Measurements from ENCODE around the gene ERICH4.

DNA sequence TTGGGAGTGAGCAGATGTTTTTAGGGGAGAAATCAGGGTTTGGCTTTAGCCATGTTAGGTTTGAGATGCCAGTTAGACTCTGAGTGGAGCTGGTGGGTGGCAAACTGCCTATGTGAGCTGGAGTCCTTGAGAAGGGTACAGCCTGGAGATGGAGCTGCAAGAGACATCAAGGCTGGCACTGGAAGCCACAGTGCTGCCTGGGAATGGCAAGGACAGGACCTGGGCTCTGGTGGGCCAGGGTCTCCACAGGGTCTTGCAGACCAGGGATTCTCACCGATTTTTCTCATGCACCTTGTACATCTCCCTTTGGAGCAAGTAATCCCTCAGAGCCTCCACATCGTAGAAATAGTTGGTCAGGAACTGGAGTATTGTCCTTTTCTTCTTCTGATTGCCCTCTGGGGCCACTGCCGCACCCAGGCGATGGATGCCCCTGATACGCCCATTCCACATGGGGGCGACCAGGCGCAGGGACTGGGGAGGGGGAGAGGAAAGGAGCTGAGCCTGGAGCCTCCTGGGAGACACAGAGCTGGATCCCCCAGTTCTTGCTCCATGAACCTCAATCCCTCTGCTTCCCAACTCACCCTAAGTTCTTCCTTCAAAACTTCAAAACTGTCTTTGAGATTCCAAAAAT is 4.9 kb upstream of the ERICH4 start:
- TF ChIP-seq ZBTB17 (CRISPR knock-in tag; IDR thresholded peaks at IDR 0.05) (no peak), KAT7 (CRISPR knock-in tag; IDR thresholded peaks at IDR 0.05; ENCODE audit: borderline replicate concordance) (no peak), CBX3 (IDR thresholded peaks at IDR 0.05; ENCODE audit: borderline replicate concordance in 1 of 2, low read length in 2 of 2) (no peak), ZNF224 (CRISPR knock-in tag; IDR thresholded peaks at IDR 0.05) (no peak), ZFX (CRISPR knock-in tag; IDR thresholded peaks at IDR 0.05) (no peak), PHTF2 (CRISPR knock-in tag; IDR thresholded peaks at IDR 0.05) (no peak), SMARCA4 (IDR thresholded peaks at IDR 0.05) (no peak)
- TF ChIP-seq, protein P1, sequence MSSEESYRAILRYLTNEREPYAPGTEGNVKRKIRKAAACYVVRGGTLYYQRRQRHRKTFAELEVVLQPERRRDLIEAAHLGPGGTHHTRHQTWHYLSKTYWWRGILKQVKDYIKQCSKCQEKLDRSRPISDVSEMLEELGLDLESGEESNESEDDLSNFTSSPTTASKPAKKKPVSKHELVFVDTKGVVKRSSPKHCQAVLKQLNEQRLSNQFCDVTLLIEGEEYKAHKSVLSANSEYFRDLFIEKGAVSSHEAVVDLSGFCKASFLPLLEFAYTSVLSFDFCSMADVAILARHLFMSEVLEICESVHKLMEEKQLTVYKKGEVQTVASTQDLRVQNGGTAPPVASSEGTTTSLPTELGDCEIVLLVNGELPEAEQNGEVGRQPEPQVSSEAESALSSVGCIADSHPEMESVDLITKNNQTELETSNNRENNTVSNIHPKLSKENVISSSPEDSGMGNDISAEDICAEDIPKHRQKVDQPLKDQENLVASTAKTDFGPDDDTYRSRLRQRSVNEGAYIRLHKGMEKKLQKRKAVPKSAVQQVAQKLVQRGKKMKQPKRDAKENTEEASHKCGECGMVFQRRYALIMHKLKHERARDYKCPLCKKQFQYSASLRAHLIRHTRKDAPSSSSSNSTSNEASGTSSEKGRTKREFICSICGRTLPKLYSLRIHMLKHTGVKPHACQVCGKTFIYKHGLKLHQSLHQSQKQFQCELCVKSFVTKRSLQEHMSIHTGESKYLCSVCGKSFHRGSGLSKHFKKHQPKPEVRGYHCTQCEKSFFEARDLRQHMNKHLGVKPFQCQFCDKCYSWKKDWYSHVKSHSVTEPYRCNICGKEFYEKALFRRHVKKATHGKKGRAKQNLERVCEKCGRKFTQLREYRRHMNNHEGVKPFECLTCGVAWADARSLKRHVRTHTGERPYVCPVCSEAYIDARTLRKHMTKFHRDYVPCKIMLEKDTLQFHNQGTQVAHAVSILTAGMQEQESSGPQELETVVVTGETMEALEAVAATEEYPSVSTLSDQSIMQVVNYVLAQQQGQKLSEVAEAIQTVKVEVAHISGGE (CRISPR knock-in tag; IDR thresholded peaks at IDR 0.05), result no peak
- TF ChIP-seq, protein P2, sequence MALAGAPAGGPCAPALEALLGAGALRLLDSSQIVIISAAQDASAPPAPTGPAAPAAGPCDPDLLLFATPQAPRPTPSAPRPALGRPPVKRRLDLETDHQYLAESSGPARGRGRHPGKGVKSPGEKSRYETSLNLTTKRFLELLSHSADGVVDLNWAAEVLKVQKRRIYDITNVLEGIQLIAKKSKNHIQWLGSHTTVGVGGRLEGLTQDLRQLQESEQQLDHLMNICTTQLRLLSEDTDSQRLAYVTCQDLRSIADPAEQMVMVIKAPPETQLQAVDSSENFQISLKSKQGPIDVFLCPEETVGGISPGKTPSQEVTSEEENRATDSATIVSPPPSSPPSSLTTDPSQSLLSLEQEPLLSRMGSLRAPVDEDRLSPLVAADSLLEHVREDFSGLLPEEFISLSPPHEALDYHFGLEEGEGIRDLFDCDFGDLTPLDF (CRISPR knock-in tag; IDR thresholded peaks at IDR 0.05), result no peak
- TF ChIP-seq, protein P3, sequence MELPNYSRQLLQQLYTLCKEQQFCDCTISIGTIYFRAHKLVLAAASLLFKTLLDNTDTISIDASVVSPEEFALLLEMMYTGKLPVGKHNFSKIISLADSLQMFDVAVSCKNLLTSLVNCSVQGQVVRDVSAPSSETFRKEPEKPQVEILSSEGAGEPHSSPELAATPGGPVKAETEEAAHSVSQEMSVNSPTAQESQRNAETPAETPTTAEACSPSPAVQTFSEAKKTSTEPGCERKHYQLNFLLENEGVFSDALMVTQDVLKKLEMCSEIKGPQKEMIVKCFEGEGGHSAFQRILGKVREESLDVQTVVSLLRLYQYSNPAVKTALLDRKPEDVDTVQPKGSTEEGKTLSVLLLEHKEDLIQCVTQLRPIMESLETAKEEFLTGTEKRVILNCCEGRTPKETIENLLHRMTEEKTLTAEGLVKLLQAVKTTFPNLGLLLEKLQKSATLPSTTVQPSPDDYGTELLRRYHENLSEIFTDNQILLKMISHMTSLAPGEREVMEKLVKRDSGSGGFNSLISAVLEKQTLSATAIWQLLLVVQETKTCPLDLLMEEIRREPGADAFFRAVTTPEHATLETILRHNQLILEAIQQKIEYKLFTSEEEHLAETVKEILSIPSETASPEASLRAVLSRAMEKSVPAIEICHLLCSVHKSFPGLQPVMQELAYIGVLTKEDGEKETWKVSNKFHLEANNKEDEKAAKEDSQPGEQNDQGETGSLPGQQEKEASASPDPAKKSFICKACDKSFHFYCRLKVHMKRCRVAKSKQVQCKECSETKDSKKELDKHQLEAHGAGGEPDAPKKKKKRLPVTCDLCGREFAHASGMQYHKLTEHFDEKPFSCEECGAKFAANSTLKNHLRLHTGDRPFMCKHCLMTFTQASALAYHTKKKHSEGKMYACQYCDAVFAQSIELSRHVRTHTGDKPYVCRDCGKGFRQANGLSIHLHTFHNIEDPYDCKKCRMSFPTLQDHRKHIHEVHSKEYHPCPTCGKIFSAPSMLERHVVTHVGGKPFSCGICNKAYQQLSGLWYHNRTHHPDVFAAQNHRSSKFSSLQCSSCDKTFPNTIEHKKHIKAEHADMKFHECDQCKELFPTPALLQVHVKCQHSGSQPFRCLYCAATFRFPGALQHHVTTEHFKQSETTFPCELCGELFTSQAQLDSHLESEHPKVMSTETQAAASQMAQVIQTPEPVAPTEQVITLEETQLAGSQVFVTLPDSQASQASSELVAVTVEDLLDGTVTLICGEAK (IDR thresholded peaks at IDR 0.05), result no peak
- TF ChIP-seq, protein P3 (CRISPR knock-in tag; IDR thresholded peaks at IDR 0.05), result no peak
- TF ChIP-seq, protein P4, sequence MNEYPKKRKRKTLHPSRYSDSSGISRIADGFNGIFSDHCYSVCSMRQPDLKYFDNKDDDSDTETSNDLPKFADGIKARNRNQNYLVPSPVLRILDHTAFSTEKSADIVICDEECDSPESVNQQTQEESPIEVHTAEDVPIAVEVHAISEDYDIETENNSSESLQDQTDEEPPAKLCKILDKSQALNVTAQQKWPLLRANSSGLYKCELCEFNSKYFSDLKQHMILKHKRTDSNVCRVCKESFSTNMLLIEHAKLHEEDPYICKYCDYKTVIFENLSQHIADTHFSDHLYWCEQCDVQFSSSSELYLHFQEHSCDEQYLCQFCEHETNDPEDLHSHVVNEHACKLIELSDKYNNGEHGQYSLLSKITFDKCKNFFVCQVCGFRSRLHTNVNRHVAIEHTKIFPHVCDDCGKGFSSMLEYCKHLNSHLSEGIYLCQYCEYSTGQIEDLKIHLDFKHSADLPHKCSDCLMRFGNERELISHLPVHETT (CRISPR knock-in tag; conservative IDR thresholded peaks at IDR 0.05 in 1 of 2, IDR thresholded peaks at IDR 0.05 in 1 of 2), result no peak
- TF ChIP-seq, protein P5, sequence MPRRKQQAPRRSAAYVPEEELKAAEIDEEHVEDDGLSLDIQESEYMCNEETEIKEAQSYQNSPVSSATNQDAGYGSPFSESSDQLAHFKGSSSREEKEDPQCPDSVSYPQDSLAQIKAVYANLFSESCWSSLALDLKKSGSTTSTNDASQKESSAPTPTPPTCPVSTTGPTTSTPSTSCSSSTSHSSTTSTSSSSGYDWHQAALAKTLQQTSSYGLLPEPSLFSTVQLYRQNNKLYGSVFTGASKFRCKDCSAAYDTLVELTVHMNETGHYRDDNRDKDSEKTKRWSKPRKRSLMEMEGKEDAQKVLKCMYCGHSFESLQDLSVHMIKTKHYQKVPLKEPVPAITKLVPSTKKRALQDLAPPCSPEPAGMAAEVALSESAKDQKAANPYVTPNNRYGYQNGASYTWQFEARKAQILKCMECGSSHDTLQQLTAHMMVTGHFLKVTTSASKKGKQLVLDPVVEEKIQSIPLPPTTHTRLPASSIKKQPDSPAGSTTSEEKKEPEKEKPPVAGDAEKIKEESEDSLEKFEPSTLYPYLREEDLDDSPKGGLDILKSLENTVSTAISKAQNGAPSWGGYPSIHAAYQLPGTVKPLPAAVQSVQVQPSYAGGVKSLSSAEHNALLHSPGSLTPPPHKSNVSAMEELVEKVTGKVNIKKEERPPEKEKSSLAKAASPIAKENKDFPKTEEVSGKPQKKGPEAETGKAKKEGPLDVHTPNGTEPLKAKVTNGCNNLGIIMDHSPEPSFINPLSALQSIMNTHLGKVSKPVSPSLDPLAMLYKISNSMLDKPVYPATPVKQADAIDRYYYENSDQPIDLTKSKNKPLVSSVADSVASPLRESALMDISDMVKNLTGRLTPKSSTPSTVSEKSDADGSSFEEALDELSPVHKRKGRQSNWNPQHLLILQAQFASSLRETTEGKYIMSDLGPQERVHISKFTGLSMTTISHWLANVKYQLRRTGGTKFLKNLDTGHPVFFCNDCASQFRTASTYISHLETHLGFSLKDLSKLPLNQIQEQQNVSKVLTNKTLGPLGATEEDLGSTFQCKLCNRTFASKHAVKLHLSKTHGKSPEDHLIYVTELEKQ (CRISPR knock-in tag; IDR thresholded peaks at IDR 0.05), result no peak
